Osteocyte (in vitro differentiated cells): ENCODE results near the gene CRYGN. TPM values are rescaled to one million over a fixed set of nuclear protein-coding genes. Genes with fewer than 3 reads are reported as not detected.

ENCODE experiments used
- DNase-seq: peaks from one replicate; pipeline ENCODE4 v3.0.0; 2021; ENCODE audit warnings: mixed read lengths; ENCODE audit not compliant: unreplicated experiment; ENCODE audit errors: extremely low spot score
- H3K27ac Mint-ChIP-seq: one replicate; pipeline ENCODE4 v1.8.0; 2021; ENCODE audit warnings: mild to moderate bottlenecking, mixed read lengths; ENCODE audit not compliant: unreplicated experiment
- H3K27me3 Mint-ChIP-seq: one replicate; pipeline ENCODE4 v1.8.0; 2021; ENCODE audit warnings: mixed read lengths; ENCODE audit not compliant: unreplicated experiment
- H3K36me3 Mint-ChIP-seq: one replicate; pipeline ENCODE4 v1.8.0; 2021; ENCODE audit warnings: mixed read lengths; ENCODE audit not compliant: unreplicated experiment
- H3K4me1 Mint-ChIP-seq: one replicate; pipeline ENCODE4 v1.8.0; 2021; ENCODE audit warnings: mixed read lengths; ENCODE audit not compliant: unreplicated experiment
- H3K4me3 Mint-ChIP-seq: one replicate; pipeline ENCODE4 v1.8.0; 2021; ENCODE audit warnings: mild to moderate bottlenecking, moderate library complexity, mixed read lengths; ENCODE audit not compliant: unreplicated experiment
- H3K9me3 Mint-ChIP-seq: one replicate; pipeline ENCODE4 v1.8.0; 2021; ENCODE audit warnings: mixed read lengths; ENCODE audit not compliant: unreplicated experiment
- CTCF ChIP-seq: fragments of 200-600 bp; sonication (generic); IDR thresholded peaks from 2 replicates; pipeline ENCODE4 v1.5.0; 2021; ENCODE audit warnings: antibody characterized with exemption, mild to moderate bottlenecking, moderate library complexity
- total RNA-seq: library from RNA; stranded (reverse); gene quantifications from 2 replicates; pipeline ENCODE4 v1.2.1, GENCODE V29; 2021

CRYGN gene
- total RNA-seq, 1 donor from 2014 or later: not detected

GRCh38 chr7:151416941-151417315 is 23.0 kb downstream of the CRYGN start:
- Mint-ChIP-seq H3K27ac (no peak overlapping the region), H3K4me1 (no peaks in the 10 kb centered on the region), H3K27me3 (peaks cover 61% of the 10 kb centered on the region), H3K36me3 (peaks cover 3% of the 10 kb centered on the region), H3K4me3 (no peak overlapping the region), H3K9me3 (peaks cover 11% of the 10 kb centered on the region)
- no peak for DNase-seq
- TF ChIP-seq CTCF: no peak

GRCh38 chr7:151416112-151416940 is 23.6 kb downstream of the CRYGN start:
- H3K27me3 Mint-ChIP-seq: peaks cover 66% of the 10 kb centered on the region
- no peaks in the 10 kb centered on the region for H3K4me1 Mint-ChIP-seq
- peaks cover 3% of the 10 kb centered on the region for H3K36me3 Mint-ChIP-seq
- no peak overlapping the region for H3K4me3 Mint-ChIP-seq
- peaks cover 7% of the 10 kb centered on the region for H3K9me3 Mint-ChIP-seq
- no peak for DNase-seq
- no peak for TF ChIP-seq CTCF
- no peak overlapping the region for H3K27ac Mint-ChIP-seq

- peaks cover 2% of the 10 kb centered on the region for H3K36me3 Mint-ChIP-seq
- peaks cover 3% of the 10 kb centered on the region for H3K4me1 Mint-ChIP-seq
- no peak for TF ChIP-seq CTCF
- H3K27me3 Mint-ChIP-seq: peaks cover 69% of the 10 kb centered on the region
- no peak overlapping the region for H3K4me3 Mint-ChIP-seq
- peaks cover 6% of the 10 kb centered on the region for H3K9me3 Mint-ChIP-seq
- H3K27ac Mint-ChIP-seq: no peak overlapping the region
- DNase-seq: no peak
These were observed 24.4 kb downstream of the CRYGN start for GRCh38 chr7:151415375-151416105.

GRCh38 chr7:151413241-151413640 is 26.7 kb downstream of the CRYGN start:
- peaks cover 10% of the 10 kb centered on the region for H3K4me1 Mint-ChIP-seq

More at GRCh38 chr7:151413241-151413640, 26.7 kb downstream of the CRYGN start:
- no peak for TF ChIP-seq CTCF
- H3K9me3 Mint-ChIP-seq: peaks cover 3% of the 10 kb centered on the region
- H3K36me3 Mint-ChIP-seq: no peaks in the 10 kb centered on the region
- DNase-seq: no peak
- H3K27ac Mint-ChIP-seq: no peak overlapping the region
- peaks cover 78% of the 10 kb centered on the region for H3K27me3 Mint-ChIP-seq
- no peak overlapping the region for H3K4me3 Mint-ChIP-seq
